HT1080 (cell line): Measurements from ENCODE around the gene SORCS2. TPM values are rescaled to one million over a fixed set of nuclear protein-coding genes. Genes with fewer than 3 reads are reported as not detected.

Source experiments
- DNase-seq: peaks from one replicate; pipeline ENCODE4 v3.0.0-alpha.2; 2015; ENCODE audit warnings: low read depth
- total RNA-seq: library from RNA; depleted of rRNA; stranded (reverse); fragments of >200 nt; shearing (Covaris generic); gene quantifications from 2 replicates; pipeline ENCODE4 v1.2.3, GENCODE V29; 2014

SORCS2 gene
- total RNA-seq, 1 experiment from 2014 or later = 5.4 TPM

DNA sequence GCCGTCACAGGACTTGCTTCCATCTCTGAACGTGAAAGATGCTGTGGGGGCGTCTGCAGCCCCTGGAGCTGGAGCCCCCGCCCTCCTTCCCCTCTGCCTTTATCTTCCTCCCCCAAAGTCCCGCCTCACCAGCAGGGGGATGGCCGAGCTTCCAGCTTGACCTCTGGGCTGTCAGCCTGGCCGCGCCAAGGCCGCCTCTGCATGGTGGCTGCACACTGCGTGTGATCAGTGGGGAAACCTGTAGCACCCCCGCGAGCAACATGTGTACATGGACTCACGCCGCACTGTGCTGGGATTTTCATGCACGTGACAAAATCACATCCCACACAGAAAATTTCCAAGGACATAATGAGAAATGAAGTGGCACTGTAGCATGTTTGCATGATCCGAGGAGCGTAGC is 268.9 kb downstream of the SORCS2 start:
- no peak for DNase-seq

DNA sequence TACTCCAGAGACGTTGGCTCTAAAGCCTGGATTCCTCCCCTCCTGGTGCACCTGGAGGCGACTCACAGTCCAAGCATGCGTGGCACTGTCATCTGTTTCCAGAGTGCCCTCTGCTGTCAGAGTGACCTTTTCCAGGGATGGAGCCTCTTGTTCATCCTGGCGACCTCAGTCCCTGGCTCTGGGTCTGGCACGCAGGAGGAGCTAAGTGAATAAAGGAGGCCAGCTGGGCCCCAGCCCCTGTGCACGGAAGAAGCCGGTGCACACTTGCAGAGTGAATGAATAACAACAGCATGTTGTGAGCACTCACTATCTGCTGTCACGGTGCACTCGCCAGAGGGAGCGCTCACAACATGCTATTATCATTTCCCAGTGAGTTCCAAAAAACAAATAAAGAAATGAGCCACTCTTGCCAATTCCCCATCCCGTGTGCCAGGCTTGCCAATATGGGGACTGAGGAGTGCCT is 270.2 kb downstream of the SORCS2 start:
- peak; percentile 14 for DNase-seq

DNA sequence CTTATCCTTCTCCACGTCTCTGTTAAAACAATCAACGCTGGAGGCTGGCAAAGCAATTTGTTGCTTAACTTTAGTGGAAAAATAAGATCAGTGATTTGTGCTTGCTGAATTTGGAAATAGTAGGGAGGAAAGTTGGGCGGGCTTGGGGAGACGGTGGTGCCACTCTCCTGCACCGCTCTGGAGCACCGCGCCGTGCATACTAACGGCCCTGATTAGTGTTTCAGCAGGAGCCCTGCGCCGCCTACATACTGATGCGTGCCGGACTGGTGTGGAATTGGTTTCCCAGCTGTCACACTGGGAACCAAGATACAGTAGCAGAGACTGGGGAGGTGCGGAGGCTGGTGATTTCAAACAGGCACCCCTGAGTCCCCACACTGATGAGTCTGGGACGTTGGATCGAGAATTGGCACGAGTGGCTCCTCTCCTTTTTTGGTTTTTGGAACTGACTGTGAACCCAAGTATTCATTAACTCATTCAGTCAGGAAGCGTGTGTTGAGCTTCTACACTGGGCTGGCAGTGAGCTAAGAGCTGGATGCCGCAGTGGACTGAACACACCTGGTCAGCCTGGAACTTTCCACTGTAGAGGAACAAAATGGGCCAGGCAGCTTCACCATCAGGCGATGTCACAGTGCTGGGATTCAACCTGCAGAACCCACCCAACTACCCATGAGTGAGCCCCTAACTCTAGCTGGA is 271.4 kb downstream of the SORCS2 start:
- DNase-seq = no peak

DNA sequence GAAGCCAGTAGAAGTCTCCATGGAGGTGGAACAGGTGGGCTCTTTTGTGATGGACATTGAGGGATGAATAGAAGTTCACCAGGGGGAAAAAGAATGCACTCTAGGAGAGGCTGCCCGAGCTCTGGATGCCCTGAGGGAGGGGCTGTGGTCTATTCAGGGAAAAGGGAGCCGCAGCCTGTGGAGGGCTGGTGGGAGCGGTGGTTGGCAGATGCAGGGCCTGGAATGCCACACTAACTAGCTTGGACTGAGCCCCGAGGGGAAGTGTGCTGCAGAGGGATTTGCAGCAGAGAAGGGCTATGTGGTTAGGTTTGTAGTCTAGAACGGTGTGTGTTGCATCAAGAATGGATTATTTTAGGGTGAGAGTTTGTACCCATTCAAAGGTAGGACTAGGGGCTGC is 271.9 kb downstream of the SORCS2 start:
- no peak for DNase-seq

DNA sequence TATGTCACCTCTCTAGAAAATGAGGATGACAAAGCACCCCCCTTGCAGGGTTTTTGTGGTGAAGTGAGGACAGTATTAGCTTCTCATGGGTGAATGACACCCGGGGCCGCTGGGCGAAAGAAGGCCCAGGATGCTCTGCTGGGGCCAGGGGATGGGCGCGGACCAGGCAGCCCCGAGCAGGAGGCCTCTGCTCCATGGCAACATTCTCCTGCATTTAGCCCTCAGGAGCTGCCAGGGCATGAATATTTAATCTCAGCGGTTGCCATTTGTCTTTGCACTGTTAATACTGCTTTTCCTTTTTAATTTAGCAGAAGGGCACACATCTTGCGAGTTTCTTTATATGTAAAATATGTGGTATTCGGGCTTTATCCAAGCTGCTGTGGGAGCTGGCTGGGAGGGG is 272.7 kb downstream of the SORCS2 start:
- no peak for DNase-seq

DNA sequence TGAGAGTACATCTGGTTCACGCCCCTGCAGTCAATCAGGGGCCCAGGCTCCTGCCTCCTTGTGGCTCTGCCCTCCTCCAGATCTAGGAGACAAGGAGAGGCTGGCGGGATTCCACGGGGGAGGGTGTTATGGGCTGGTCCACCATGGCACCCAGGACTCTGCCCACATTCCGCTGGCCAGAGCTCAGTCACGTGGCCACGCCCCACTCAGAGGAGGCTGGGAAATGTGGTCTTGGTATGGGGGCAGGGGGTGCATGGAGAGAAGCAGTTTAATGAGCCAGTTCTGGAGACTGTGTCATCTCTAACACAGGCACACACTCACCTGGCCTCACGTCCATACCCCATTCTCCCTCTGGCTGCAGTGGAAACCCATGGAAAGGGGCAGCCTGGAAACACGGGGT is 273.9 kb downstream of the SORCS2 start:
- DNase-seq = no peak

DNA sequence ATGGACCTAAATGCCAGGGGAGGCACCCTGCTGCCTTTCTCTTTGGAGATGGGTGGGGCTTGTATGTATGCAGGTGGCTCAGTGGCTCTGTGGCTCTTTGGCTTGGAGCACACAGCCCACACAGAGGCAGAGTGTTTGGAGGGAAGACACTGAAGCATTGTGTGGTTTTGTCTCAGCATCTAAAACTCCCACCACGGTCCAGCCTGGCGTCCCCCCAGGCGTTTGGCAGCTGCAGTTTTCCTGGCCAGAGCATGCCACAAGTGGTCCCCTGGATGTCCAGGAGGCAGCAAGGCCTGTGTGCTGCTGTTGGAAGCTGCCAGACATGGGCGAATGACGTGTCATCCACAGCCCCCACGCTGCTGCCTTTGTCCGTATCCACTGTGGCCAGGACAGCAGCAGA is 274.6 kb downstream of the SORCS2 start:
- DNase-seq = no peak

DNA sequence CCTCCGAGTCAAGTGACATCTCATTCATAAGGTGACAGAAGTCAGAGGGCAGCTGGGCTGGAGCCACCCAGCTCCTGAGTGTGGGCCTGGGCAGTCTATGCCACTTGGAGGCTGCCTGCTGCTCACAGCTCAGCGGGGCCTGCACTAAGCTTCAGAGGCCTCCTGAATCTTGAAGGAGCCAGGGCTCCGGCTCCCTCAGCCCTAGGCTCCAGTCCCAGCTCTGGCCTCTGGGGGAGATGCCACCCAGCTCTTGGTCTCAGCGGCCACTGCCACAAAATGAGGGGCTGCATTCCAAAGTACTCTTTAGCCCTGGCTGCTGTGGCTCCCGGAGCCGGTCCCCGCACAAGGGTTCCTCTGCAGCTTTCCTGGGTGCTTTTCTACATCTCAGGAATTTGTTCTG is 275.1 kb downstream of the SORCS2 start:
- DNase-seq = no peak

DNA sequence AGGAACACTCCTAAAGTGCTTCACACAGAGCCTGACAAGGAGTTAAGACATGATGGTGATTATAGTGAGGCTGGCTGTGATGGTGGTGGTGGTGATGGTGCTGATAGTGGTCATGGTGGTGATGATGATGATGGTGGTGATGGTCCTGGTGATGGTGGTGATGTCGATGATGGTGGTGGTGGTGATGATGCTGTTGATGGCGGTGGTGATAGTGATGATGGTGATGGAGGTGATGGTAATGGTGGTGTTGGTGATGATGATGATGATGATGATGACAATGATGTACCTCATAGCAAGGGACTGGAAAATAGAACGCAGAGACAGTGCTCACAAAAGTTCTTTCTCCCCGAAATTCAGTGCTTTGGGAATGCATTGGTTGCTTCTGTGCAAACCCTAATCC is 276.7 kb downstream of the SORCS2 start:
- DNase-seq = no peak

DNA sequence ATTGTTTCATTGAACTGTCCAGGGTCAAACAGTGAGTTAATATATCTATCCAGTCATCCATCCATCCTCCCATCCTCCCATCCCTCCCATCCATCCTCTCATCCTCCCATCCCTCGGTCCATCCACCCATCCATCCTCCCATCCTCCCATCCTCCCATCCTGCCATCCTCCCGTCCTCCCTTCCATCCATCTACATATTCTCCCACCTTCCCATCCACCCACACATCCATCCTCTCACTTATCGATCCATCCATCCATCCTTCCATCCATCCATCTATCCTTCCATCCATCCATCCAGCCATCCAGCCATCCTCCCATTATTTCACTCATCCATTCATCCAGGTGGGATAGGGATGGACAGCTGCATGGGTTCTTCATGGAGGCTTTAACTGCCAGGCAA is 277.8 kb downstream of the SORCS2 start:
- no peak for DNase-seq

DNA sequence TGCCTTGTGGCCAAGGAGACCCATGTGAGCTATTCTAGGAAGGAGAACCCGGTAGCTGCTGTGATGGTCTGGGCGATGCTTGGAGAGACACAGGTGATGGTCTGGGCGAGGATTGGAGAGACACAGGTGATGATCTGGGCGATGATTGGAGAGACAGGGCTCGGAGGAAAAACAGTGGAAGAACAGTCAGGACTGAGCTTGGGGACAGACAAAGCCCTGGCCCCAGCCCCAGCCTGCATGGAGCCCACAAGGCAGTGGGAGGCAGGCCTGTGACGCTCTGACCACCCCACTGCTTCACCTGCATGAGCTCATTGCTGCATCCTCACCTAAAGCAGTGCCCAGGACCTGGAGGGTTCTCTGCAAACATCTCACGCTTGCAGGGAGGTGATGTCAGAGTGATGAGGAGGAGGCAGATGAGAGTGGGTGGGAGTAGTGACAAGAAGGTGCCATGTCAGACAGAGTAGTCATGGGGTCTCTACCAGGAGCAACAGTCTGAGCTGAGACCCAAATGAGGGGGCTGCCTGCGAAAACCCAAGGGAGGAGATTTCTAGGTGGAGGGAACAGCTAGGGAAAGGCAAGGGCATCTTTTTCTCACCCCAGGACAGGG is 278.3 kb downstream of the SORCS2 start:
- DNase-seq = no peak

DNA sequence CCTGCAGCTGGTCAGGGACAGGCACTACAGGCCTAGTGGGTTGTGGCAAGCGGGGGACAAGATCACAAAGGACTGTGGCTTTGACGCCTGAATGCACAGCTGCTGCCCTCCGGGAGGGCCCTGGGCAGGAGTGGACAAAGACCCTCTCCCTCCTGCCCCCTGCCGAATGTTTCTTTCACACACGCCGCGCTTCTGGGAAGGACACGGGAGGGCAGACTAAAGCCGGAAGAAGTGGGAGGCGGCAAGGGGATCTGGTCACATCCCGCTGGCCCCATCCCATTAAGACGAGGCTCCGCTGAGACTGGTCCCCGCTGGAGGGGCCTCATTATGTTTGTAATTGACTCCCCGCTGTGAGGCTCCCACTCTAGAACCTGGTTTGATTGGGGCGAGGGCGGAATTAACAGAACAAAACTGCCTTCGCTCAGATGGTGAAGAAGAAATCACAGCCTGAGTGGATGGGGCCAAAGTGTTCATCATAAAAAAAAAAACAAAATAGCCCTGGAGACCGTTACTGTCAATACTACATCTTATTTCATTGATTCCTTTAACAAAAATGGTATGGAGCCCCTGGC is 280.2 kb downstream of the SORCS2 start:
- no peak for DNase-seq

DNA sequence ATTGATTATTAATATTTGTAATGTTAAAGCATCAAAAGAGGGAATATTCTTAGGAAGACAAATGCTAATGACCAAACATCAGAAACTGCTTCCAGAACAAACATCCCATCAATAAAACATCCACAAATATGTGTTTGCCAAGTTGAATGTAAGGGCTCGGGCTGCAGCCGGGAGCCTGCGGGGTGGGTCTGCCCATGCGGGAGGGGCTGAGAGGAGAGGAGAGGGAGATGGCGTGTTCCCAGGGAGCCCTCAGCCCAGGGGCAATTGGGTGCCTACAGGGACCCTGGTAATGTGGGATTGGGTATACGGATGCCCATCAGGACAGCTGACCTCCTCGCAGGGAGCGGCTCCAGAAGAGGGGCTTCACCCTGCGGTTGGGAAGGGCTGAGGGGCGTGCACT is 280.7 kb downstream of the SORCS2 start:
- DNase-seq = no peak

DNA sequence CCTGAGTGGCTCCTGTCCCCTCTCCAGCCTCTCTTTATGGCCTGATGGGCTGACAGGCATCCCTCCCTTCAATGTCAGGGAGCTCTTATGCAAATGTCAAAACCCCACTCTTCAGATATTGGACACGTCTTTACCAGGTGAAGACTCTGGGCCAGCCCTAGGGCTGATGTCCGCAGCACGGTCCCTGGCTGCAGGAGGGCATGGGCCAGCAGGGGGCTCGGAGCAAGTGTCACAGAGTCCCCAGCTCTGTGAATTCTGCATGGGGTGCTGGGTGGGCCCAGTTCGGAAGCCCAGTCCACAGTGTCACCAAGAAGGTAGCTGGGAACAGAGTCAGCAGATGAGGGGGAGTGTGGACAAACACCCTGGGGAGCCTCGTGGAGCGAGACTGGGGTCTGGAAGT is 282.0 kb downstream of the SORCS2 start:
- no peak for DNase-seq

DNA sequence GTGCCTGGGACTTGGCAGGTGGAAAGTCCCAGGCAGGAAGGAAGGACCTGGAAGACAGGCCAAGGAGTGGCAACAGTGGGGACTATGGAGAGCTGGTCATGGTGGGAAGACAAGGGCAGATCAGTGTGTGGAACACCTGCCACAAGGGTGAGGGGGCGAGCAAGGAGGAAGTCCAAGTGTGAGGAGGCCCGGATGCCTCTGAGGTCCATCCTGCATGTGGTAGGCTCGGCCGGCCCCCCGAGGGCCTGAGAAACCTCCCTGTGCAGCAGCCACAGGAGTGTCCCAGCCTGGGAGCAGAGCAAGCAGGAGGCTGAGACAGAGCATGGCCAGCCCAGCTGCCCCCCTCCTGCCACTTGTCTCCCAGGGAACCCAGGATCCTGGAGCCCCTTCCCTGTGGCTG is 282.9 kb downstream of the SORCS2 start:
- no peak for DNase-seq

DNA sequence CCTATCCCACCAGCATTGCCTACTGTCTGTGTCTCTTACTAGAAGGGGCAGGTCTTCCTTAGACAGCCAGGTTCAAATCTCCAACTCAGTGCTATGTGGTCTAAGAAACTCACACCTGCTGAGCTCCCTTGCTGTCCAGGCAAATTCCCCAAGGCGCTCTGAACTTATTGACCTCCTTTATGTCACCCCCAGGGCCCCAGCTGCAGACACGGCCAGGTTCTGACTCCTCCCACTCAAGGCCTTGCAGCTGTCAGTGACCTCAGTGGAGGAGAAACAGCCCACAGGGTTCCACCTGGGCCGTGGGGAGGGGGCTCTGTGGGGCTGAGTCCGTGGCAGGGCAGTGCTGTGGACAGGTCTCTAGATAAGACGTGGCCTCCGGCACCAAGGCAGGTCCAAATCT is 284.5 kb downstream of the SORCS2 start:
- no peak for DNase-seq

DNA sequence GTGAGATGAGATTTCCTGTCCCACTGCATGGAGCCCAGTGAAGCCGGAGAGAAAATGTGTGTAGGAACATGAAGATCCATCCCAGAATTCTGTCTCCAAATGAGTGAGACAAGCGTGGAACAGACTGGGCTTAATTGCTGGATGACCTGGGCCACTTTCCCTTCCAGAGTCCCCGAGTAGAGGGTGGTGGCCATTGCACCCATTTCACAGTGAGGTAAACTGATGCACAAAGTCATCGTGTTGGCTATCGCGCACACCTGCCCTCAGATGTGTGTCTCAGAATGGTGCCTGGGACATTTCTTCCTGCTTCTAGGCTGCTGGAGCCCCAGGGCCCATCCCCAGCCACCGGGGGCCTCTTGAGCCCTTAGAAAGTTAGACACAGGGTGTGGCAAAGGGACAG is 285.4 kb downstream of the SORCS2 start:
- no peak for DNase-seq

DNA sequence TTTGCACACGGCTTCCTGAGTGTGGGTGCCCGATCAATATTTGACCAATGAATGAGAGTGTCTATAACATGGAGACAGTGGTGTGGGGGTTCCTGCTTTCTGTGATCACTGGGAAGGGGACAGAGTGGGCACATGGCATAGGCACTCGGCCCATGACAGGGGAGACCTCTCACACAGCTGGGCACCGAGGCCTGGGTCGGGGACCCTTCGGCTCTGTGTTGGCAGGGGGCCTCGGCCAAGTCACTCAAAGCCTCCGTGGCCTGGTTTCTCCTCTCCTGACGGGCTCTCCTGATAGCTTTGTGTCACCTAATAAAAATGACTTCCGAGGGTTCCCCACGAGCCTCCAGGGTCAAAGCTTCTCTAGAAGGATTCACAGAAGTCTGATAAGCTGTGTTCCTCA is 286.3 kb downstream of the SORCS2 start:
- DNase-seq = no peak

DNA sequence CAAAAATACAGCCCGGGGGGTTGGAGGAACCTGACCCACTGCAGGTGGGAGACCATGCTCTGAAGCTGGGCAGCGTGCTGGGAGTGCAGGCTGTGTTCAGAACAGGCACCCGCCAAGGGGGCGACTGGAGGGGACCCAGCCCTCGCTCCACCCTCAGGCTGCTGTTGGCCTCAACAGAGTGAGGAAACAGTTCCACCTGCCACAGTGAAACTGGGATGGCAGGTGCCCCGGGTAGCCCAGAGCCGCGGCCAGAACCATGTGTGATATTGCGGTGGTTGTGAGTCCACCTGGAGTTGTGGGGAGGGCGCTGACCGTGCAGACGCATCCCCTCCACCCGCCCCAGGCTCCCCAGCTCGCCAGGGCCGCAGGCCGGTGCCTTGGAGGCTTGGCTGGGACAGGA is 288.1 kb downstream of the SORCS2 start:
- DNase-seq = no peak

DNA sequence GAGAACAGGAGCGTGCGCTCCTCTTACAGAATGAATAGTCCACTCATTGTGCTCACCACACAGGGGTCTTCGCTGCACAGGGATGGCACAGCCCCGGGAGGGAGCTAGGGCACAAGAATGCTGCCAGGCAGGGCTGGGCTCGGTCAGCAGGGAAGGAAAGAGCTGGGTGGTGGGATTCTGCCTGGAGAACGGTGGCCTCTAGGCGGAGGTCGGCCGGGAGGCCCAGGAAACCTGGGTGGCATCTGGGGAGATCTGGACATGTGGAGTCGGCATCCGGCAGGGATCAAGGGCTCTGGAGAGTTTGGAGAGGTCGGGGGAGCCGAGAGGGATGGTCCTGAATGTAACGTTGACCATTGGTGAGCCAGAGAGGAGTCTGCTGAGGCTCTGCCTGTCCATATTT is 288.9 kb downstream of the SORCS2 start:
- no peak for DNase-seq

DNA sequence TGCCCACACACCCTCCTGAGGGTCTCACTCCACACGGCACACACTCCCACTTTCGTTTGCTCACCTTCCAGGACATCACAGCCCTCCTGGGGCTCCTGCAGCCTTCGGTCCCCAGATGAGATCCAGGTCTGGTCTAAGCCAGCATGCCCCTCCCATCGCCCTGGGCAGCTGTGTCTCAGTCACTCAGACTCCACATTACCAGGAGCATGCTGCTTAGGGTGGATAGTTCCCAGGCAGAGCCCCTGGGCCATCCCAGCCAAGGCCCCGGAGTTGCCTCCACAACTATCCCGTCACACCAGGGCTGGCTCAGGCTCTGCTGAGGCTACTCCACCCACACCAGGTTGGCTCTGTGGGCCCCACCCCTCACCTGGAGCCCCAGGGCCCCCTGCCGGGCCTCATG is 292.8 kb downstream of the SORCS2 start:
- no peak for DNase-seq

DNA sequence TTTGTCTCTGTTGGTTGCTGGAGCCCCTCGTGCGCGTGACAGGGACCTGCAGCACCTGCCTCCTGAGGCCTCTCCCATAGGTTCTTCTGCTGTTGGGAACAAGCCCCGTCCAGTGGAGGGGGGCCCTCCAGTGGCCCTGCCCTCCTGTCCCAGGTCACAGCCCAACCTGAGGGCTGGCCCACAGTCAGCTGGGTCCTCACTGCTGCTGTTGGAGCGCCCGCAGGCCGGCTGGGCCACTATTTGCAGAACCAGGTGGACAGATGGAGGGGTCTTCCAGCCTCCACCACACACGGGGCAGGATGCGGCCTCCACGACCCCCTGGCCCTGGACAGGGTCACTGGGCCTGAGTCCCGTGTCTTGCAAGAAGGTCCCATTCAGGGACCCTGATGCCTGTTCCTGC is 293.8 kb downstream of the SORCS2 start:
- no peak for DNase-seq

DNA sequence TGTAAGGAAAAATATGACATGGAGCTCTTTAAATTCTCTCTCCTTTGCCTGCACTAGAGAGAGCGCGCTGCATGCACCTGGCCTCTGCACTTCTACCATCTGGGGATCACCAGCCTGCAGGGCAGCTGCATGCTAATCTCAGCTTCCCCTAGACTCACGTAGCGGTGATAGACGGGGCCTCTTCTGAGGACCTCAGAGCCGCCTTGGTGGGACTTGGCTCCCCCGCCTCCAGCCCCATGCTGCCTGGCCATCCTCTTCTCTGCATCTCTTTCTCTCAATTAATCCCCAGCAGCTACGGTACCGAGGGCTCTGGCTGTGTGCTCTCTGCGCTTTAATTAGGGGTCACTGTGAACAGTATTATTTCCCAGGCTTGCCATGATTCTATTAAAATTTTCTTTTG is 295.2 kb downstream of the SORCS2 start:
- DNase-seq = no peak
